ENCODE data around the gene TCERG1. TPM values are rescaled to one million over a fixed set of nuclear protein-coding genes. Genes with fewer than 3 reads are reported as not detected.

The TCERG1 gene
- total RNA-seq, 1 experiment from 2014 or later = 112 TPM

- Histone ChIP-seq H4K5ac (ENCODE audit: insufficient read length, low read depth, low read length) (no peak overlapping the region), H3K79me1 (ENCODE audit: insufficient read depth, low read depth, low read length, poor library complexity, severe bottlenecking) (no peaks in the 10 kb centered on the region), H2BK5ac (ENCODE audit: insufficient read length, low read length) (no peak overlapping the region), H4K20me1 (ENCODE audit: control insufficient read depth, insufficient read depth, insufficient read length) (no peaks in the 10 kb centered on the region), H2AK5ac (ENCODE audit: insufficient read length, low read length) (no peak overlapping the region), H3K14ac (ENCODE audit: insufficient read depth, low read length) (no peak overlapping the region), H2BK12ac (ENCODE audit: insufficient read length, low read depth, low read length) (no peak overlapping the region), H3K9ac (ENCODE audit: extremely low read depth, insufficient read length, low read length) (no peak overlapping the region), H3K27ac (ENCODE audit: insufficient read length, low read depth, low read length) (no peak overlapping the region), H3K23ac (ENCODE audit: insufficient read length, low read depth, low read length) (no peak overlapping the region), H4K91ac (ENCODE audit: insufficient read length, low read depth, low read length) (no peak overlapping the region), H3K4me1 (ENCODE audit: insufficient read depth, low read length) (no peaks in the 10 kb centered on the region; the same call in 1 of the 2 replicates), H4K8ac (replicated peaks; ENCODE audit: insufficient read length, low read depth, low read length) (no peak overlapping the region), H3T11ph (ENCODE audit: low read length) (no peak overlapping the region), H3K79me2 (ENCODE audit: insufficient read depth, low read length) (no peaks in the 10 kb centered on the region), H3K4me2 (ENCODE audit: insufficient read depth, insufficient read length, low read length) (no peak overlapping the region), H3K4ac (ENCODE audit: low read depth, low read length) (no peak overlapping the region), H2BK15ac (ENCODE audit: low read depth, low read length) (no peak overlapping the region), H2BK20ac (ENCODE audit: low read depth, low read length, poor library complexity, severe bottlenecking) (no peak overlapping the region), H2AFZ (ENCODE audit: low read length) (no peak overlapping the region), H3K27me3 (ENCODE audit: insufficient read depth, low read length) (no peaks in the 10 kb centered on the region), H3K23me2 (ENCODE audit: insufficient read length, low read depth, low read length, poor library complexity, severe bottlenecking) (no peaks in the 10 kb centered on the region), H3K9me3 (ENCODE audit: control insufficient read depth, low read depth, low read length) (no peaks in the 10 kb centered on the region), H2BK120ac (ENCODE audit: low read depth, low read length, poor library complexity, severe bottlenecking) (no peak overlapping the region), H3K56ac (ENCODE audit: insufficient read length, low read depth, low read length) (no peak overlapping the region), H3K18ac (ENCODE audit: insufficient read length, low read depth, low read length) (no peak overlapping the region)
- Mint-ChIP-seq H3K27me3 (ENCODE audit: low read depth) (no peaks in the 10 kb centered on the region; the same call in 1 of the 2 replicates), H3K9me3 (no peaks in the 10 kb centered on the region), H3K36me3 (ENCODE audit: insufficient read depth in 1 of 3, low read depth in 3 of 3) (no peaks in the 10 kb centered on the region), H3K4me1 (peaks cover 0 to 15% of the 10 kb centered on the region in 2 experiments; a peak in 3 of 4 replicates), H3K4me3 (no peak overlapping the region), H3K27ac (no peak overlapping the region)
- DNase-seq = no peak
- TF ChIP-seq CTCF (conservative IDR thresholded peaks at IDR 0.05) = no peak
- no CpG with 5 or more reads among the region's 11 CpGs for WGBS (ENCODE audit: extremely low coverage, insufficient read length, low lambda C conversion rate)
These were observed 38.0 kb upstream of the TCERG1 start for GRCh38 chr5:146409054-146409671.
